HepG2 (cell line): ENCODE data around the gene HOXA5. TPM values are rescaled to one million over a fixed set of nuclear protein-coding genes. Genes with fewer than 3 reads are reported as not detected.

Source experiments
- ATAC-seq: fragments of 200-7000 bp; cut with Tn5 transposase; 3 replicates; pipeline ENCODE4 v1.9.1; 2020; ENCODE audit warnings: mild to moderate bottlenecking, moderate library complexity
- BruUV-seq: library from RNA; stranded (reverse); fragments of 400-500 nt; replicated peaks from 2 replicates; lab custom pipeline; 2021; lab: Mats Ljungman, UMichigan
- CTCF ChIA-PET: fragments of 300-600 bp; formaldehyde crosslinking; extraction: SDS; loops from one replicate; lab custom pipeline; 2021; ENCODE audit warnings: low total read pairs, inconsistent platforms, low intra/inter-chr PET ratio; lab: Yijun Ruan, JAX
- POLR2A ChIA-PET: fragments of 350-600 bp; sonication (Branson Sonifier 250); formaldehyde crosslinking; loops from one replicate; lab custom pipeline; 2020; ENCODE audit warnings: antibody characterized with exemption, inconsistent platforms; lab: Yijun Ruan, JAX
- DNase-seq: peaks from one replicate; pipeline ENCODE4 v3.0.0-alpha.2; 2015; ENCODE audit warnings: low spot score
- FAIRE-seq: peaks from 3 replicates; lab custom pipeline; 2011; peaks lifted over from hg19 to GRCh38; lab: Jason Lieb, UNC
- H2AFZ ChIP-seq: one replicate; pipeline ENCODE4 v1.6.1; 2011; ENCODE audit warnings: low read length, inconsistent platforms
- H3K27ac ChIP-seq: fragments of 300-600 bp; 3 replicates; pipeline ENCODE4 v1.8.0; 2011; ENCODE audit warnings: mixed run types, mild to moderate bottlenecking, mixed read lengths, low read length, inconsistent platforms; ENCODE audit not compliant: insufficient read depth; ENCODE audit errors: extremely low read length
- H3K27me3 ChIP-seq, 2 experiments: fragments of 200-600 bp in 1 of 2; 2 replicates in 1 of 2; 3 replicates in 1 of 2; pipeline versions ENCODE4 v1.6.0 to v1.8.0; 2011; ENCODE audit warnings: low read length in 2 of 2, mild to moderate bottlenecking in 2 of 2, moderate library complexity in 2 of 2, inconsistent platforms in 1 of 2; ENCODE audit not compliant: insufficient read depth in 2 of 2, control insufficient read depth in 1 of 2
- H3K36me3 ChIP-seq, 2 experiments: fragments of 200-600 bp in 1 of 2; replicated peaks in 1 of 2; 2 replicates in 1 of 2; 3 replicates in 1 of 2; pipeline versions ENCODE4 v1.5.1 to v1.8.0; 2011; ENCODE audit warnings: low read length in 2 of 2, inconsistent platforms in 1 of 2; ENCODE audit not compliant: insufficient read depth in 2 of 2, control insufficient read depth in 1 of 2
- H3K4me1 ChIP-seq: 2 replicates; pipeline ENCODE4 v1.5.1; 2012; ENCODE audit warnings: low read length, inconsistent platforms; ENCODE audit not compliant: insufficient read depth
- H3K4me2 ChIP-seq: 2 replicates; pipeline ENCODE4 v1.6.0; 2011; ENCODE audit warnings: low read depth, low read length, inconsistent platforms
- H3K4me3 ChIP-seq, 3 experiments: fragments of 200-600 bp in 1 of 3; sonication (generic), shearing (Covaris generic) in 1 of 3; replicated peaks in 1 of 3; 2 replicates each; pipeline ENCODE4 v1.5.1; 2011 to 2016; ENCODE audit warnings: low read length in 3 of 3, inconsistent platforms in 2 of 3, low read depth in 2 of 3, mild to moderate bottlenecking in 2 of 3, control low read depth in 1 of 3, mixed read lengths in 1 of 3; ENCODE audit not compliant: insufficient read depth in 1 of 3
- H3K79me2 ChIP-seq: one replicate; pipeline ENCODE4 v1.6.1; 2011; ENCODE audit warnings: low read length, inconsistent platforms; ENCODE audit not compliant: insufficient read depth
- H3K9ac ChIP-seq: 2 replicates; pipeline ENCODE4 v1.6.0; 2011; ENCODE audit warnings: mild to moderate bottlenecking, low read depth, low read length, inconsistent platforms; ENCODE audit not compliant: insufficient read depth
- H3K9me3 ChIP-seq: 2 replicates; pipeline ENCODE4 v1.5.1; 2012; ENCODE audit warnings: mild to moderate bottlenecking, low read length
- H4K20me1 ChIP-seq: 2 replicates; pipeline ENCODE4 v1.6.0; 2011; ENCODE audit warnings: inconsistent platforms, mild to moderate bottlenecking, low read length, moderate library complexity; ENCODE audit not compliant: insufficient read depth
- BORCS8-MEF2B ChIP-seq: sonication (generic); formaldehyde crosslinking; IDR thresholded peaks from 2 replicates; pipeline ENCODE4 v1.8.0; 2022; ENCODE audit warnings: mild to moderate bottlenecking, missing genetic modification reagents
- FOXA3 ChIP-seq: IDR thresholded peaks from 2 replicates; pipeline ENCODE4 v1.6.1; 2016; ENCODE audit warnings: missing genetic modification reagents, missing compliant biosample characterization
- FOXP1 ChIP-seq, 2 experiments: fragments of 450-650 bp in 1 of 2; IDR thresholded peaks; 2 replicates each; pipeline ENCODE4 v1.6.1; 2017 to 2018; ENCODE audit warnings: antibody characterized with exemption in 1 of 2
- HMG20A ChIP-seq: IDR thresholded peaks from 2 replicates; pipeline ENCODE4 v1.6.1; 2016; ENCODE audit warnings: borderline replicate concordance
- HNRNPH1 ChIP-seq: fragments of 200-400 bp; formaldehyde crosslinking; optimal IDR thresholded peaks from 2 replicates; pipeline ENCODE3; 2017; ENCODE audit warnings: mild to moderate bottlenecking, low read depth, low read length
- HNRNPLL ChIP-seq: fragments of 200-400 bp; formaldehyde crosslinking; IDR thresholded peaks from 2 replicates; pipeline ENCODE4 v1.6.1; 2017; ENCODE audit warnings: mild to moderate bottlenecking, low read depth, low read length; ENCODE audit not compliant: poor library complexity, severe bottlenecking
- RCOR2 ChIP-seq: IDR thresholded peaks from 2 replicates; pipeline ENCODE4 v1.6.1; 2016; ENCODE audit warnings: missing biosample characterization, missing genetic modification reagents
- SIX1 ChIP-seq: sonication (generic); formaldehyde crosslinking; IDR thresholded peaks from 2 replicates; pipeline ENCODE4 v1.4.0; 2020; ENCODE audit warnings: missing genetic modification reagents, borderline replicate concordance
- SRSF1 ChIP-seq: fragments of 200-400 bp; formaldehyde crosslinking; optimal IDR thresholded peaks from 2 replicates; pipeline ENCODE3; 2017; ENCODE audit warnings: mild to moderate bottlenecking, low read depth, low read length, moderate library complexity
- TBP ChIP-seq: sonication (generic); formaldehyde crosslinking; IDR thresholded peaks from 2 replicates; pipeline ENCODE4 v1.5.0; 2020; ENCODE audit warnings: missing genetic modification reagents
- YEATS4 ChIP-seq: sonication (generic); formaldehyde crosslinking; IDR thresholded peaks from 2 replicates; pipeline ENCODE4 v1.4.0; 2020; ENCODE audit warnings: missing genetic modification reagents, borderline replicate concordance
- ZBTB42 ChIP-seq: sonication (generic); formaldehyde crosslinking; IDR thresholded peaks from 2 replicates; pipeline ENCODE4 v1.5.0; 2020; ENCODE audit warnings: mild to moderate bottlenecking, missing genetic modification reagents
- ZNF235 ChIP-seq: sonication (generic); formaldehyde crosslinking; IDR thresholded peaks from 2 replicates; pipeline ENCODE4 v1.8.1; 2023; ENCODE audit warnings: mild to moderate bottlenecking, missing genetic modification reagents, borderline replicate concordance
- ZNF7 ChIP-seq: IDR thresholded peaks from 2 replicates; pipeline ENCODE4 v1.6.1; 2016; ENCODE audit warnings: missing biosample characterization, missing genetic modification reagents
- WGBS: methylation state at CpG from one replicate; pipeline ENCODE4 v1.1.6; 2017; ENCODE audit warnings: low lambda C conversion rate; 5-methylcytosine and 5-hydroxymethylcytosine counted together
- in situ Hi-C: cut with HindIII; loops from 2 replicates; pipeline ENCODE4 v1.10.0; 2017; ENCODE audit warnings: low pct_unique_long_range_greater_than_20kb; ENCODE audit not compliant: extremely low pct_ligation_motif_present
- intact Hi-C: fragments of 100-400 bp; cut with micrococcal nuclease; formaldehyde crosslinking; loops from one replicate; pipeline ENCODE4 v1.10.0; 2022; ENCODE audit not compliant: unreplicated experiment
- polyA plus RNA-seq, 8 experiments: library from polyadenylated mRNA; depleted of rRNA in 3 of 8; stranded (reverse) in 7 of 8; unstranded in 1 of 8; fragments of >200 nt; fragmentation: Illumina TruSeq in 4 of 8; extraction: Trizol in 4 of 8; gene quantifications; 2 replicates each; pipeline versions ENCODE4 v1.2.1 to v1.2.3, GENCODE V29; 2011 to 2016; ENCODE audit warnings: low read depth in 4 of 8, missing spikeins in 1 of 8, mixed read lengths in 1 of 8; ENCODE audit not compliant: insufficient read depth in 1 of 8
- total RNA-seq, 5 experiments: library from RNA; depleted of rRNA; stranded (reverse); fragments of >200 nt; fragmentation: Illumina TruSeq; extraction: Trizol; gene quantifications; 2 replicates each; pipeline ENCODE4 v1.2.3, GENCODE V29; 2016; ENCODE audit warnings: low read depth in 1 of 5
- TF ChIP-seq, protein P1 (sequence below): sonication (generic); formaldehyde crosslinking; IDR thresholded peaks from 2 replicates; pipeline ENCODE4 v1.4.0; 2020; ENCODE audit warnings: mild to moderate bottlenecking, low read depth, missing genetic modification reagents
- TF ChIP-seq, protein P2 (sequence below): sonication (generic); formaldehyde crosslinking; IDR thresholded peaks from 2 replicates; pipeline ENCODE4 v1.5.0; 2020; ENCODE audit warnings: missing genetic modification reagents
- TF ChIP-seq, protein P3 (sequence below): IDR thresholded peaks from 2 replicates; pipeline ENCODE4 v1.6.1; 2018; ENCODE audit warnings: missing genetic modification reagents

The HOXA5 gene
- total and polyA plus RNA-seq, 2 of the 13 experiments (the other 11 are each of a cell fraction or from before 2014, with no cell fraction given), result 3.2 to 3.6 TPM

- intact Hi-C loops (loop anchor here (5.0 kb wide), 1 partner anchor 477 kb away; no protein-coding TSS in a partner anchor), in situ Hi-C loops (loop anchor here (5.0 to 25.0 kb wide), 2 partner anchors 792 to 1072 kb away; no protein-coding TSS in a partner anchor)
- BruUV-seq, result no TSS peak
- Histone ChIP-seq H3K4me2 (no peak overlapping the region), H3K9ac (no peak overlapping the region), H3K9me3 (no peaks in the 10 kb centered on the region), H2AFZ (no peak overlapping the region), H3K27ac (no peak overlapping the region), H4K20me1 (no peaks in the 10 kb centered on the region), H3K79me2 (no peaks in the 10 kb centered on the region), H3K4me1 (peaks cover 19% of the 10 kb centered on the region), H3K27me3 (peaks cover 6 to 44% of the 10 kb centered on the region in 2 experiments), H3K36me3 (no peaks in the 10 kb centered on the region), H3K4me3 (no peak overlapping the region)
- TF ChIP-seq SRSF1, result no peak
- TF ChIP-seq FOXP1 (IDR thresholded peaks at IDR 0.05), result no peak
- TF ChIP-seq FOXP1 (CRISPR knock-in tag; IDR thresholded peaks at IDR 0.05), result no peak
- no peak for TF ChIP-seq BORCS8-MEF2B (CRISPR knock-in tag)
- no peak for TF ChIP-seq ZNF7 (CRISPR knock-in tag)
- no peak for TF ChIP-seq RCOR2 (CRISPR knock-in tag)
- TF ChIP-seq HNRNPLL, result no peak
- TF ChIP-seq, protein P1, sequence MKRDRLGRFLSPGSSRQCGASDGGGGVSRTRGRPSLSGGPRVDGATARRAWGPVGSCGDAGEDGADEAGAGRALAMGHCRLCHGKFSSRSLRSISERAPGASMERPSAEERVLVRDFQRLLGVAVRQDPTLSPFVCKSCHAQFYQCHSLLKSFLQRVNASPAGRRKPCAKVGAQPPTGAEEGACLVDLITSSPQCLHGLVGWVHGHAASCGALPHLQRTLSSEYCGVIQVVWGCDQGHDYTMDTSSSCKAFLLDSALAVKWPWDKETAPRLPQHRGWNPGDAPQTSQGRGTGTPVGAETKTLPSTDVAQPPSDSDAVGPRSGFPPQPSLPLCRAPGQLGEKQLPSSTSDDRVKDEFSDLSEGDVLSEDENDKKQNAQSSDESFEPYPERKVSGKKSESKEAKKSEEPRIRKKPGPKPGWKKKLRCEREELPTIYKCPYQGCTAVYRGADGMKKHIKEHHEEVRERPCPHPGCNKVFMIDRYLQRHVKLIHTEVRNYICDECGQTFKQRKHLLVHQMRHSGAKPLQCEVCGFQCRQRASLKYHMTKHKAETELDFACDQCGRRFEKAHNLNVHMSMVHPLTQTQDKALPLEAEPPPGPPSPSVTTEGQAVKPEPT, result no peak
- no peak for TF ChIP-seq SIX1 (CRISPR knock-in tag)
- no peak for TF ChIP-seq HNRNPH1
- TF ChIP-seq, protein P2, sequence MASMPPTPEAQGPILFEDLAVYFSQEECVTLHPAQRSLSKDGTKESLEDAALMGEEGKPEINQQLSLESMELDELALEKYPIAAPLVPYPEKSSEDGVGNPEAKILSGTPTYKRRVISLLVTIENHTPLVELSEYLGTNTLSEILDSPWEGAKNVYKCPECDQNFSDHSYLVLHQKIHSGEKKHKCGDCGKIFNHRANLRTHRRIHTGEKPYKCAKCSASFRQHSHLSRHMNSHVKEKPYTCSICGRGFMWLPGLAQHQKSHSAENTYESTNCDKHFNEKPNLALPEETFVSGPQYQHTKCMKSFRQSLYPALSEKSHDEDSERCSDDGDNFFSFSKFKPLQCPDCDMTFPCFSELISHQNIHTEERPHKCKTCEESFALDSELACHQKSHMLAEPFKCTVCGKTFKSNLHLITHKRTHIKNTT, result no peak
- no peak for TF ChIP-seq ZNF235 (CRISPR knock-in tag)
- no peak for TF ChIP-seq FOXA3 (CRISPR knock-in tag)
- TF ChIP-seq HMG20A (CRISPR knock-in tag), result no peak
- no peak for TF ChIP-seq TBP
- no peak for TF ChIP-seq YEATS4 (CRISPR knock-in tag)
- TF ChIP-seq, protein P3, sequence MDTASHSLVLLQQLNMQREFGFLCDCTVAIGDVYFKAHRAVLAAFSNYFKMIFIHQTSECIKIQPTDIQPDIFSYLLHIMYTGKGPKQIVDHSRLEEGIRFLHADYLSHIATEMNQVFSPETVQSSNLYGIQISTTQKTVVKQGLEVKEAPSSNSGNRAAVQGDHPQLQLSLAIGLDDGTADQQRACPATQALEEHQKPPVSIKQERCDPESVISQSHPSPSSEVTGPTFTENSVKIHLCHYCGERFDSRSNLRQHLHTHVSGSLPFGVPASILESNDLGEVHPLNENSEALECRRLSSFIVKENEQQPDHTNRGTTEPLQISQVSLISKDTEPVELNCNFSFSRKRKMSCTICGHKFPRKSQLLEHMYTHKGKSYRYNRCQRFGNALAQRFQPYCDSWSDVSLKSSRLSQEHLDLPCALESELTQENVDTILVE (CRISPR knock-in tag), result no peak
- no peak for TF ChIP-seq ZBTB42 (CRISPR knock-in tag)
- WGBS, result 77% methylated on average over 26 of the region's 27 CpGs
- DNase-seq (no peak), ATAC-seq (no peak), FAIRE-seq (no peak)
- CTCF ChIA-PET, result interaction anchor here (1.7 kb wide), 2 partner anchors 306 to 782 kb away, joined by 8 read pairs; no protein-coding TSS in a partner anchor
- POLR2A ChIA-PET, result no interaction called here
Observed at GRCh38 chr7:27159266-27160144, 16.0 kb upstream of the HOXA5 start.
